ENCODE results near the gene IL15RA.
A peak's percentile ranks its signal among the peaks of the same experiment; 100 is the strongest.
"Not testable (repeated sequence)": the region's sequence is repeated elsewhere in the genome, so short reads cannot be mapped to it uniquely, and the experiment has no call there.

The IL15RA gene

GRCh38 chr10:5968681-5969453 is 8.5 kb downstream of the IL15RA start:
- no peak for DNase-seq

- DNase-seq = no peak
Observed at GRCh38 chr10:5968037-5968680, 9.2 kb downstream of the IL15RA start.

- DNase-seq = no peak
Observed at GRCh38 chr10:5965266-5965665, 12.1 kb downstream of the IL15RA start.

DNA sequence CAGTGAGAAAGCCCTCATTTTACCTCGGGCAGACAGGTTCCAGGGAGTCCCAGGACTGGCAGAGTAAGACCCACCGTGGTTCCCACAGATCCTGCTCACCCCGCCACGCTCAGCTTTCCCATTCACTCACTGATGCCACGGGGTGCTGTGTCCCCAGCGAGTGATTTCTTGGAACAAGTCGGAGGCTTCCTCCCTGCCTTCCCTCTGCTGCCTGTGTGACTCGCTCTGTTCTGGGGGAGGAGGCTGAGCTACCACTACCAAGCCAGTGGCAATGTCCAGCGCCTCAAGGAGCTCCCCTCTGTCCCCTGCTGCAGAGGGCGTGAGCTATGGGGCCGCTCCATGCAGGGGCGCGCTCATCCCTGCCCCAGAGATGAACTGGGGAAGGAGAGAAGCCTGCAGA is 12.6 kb downstream of the IL15RA start:
- DNase-seq = no peak

- no peak for DNase-seq
Observed at GRCh38 chr10:5963591-5963990, 13.8 kb downstream of the IL15RA start.

GRCh38 chr10:5963071-5963470 is 14.3 kb downstream of the IL15RA start:
- DNase-seq = no peak

DNA sequence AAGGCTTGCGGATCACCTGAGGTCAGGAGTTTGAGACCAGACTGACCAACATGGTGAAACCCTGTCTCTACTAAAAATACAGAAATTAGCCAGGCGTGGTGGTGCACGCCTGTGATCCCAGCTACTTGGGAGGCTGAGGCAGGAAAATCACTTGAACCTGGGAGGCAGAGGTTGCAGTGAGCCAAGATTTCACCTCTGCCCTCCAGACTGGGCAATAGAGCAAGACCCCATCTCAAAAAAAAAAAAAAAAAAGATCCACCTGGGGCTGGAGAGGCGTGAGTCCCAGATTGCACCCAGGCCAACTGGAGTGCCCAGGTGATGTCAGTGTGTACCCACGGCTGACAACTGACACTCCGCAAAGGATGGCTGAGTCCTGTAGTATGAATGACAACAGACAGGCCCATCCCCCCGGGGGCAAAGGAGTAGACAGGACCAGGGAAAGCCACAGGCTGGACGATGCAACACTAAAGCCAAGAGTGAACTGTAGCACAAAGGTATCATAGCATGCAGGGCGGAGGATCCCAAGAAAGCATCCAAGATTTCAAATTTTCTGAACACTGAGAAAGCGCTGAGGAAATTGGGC is 14.9 kb downstream of the IL15RA start:
- DNase-seq = not testable (repeated sequence)

DNA sequence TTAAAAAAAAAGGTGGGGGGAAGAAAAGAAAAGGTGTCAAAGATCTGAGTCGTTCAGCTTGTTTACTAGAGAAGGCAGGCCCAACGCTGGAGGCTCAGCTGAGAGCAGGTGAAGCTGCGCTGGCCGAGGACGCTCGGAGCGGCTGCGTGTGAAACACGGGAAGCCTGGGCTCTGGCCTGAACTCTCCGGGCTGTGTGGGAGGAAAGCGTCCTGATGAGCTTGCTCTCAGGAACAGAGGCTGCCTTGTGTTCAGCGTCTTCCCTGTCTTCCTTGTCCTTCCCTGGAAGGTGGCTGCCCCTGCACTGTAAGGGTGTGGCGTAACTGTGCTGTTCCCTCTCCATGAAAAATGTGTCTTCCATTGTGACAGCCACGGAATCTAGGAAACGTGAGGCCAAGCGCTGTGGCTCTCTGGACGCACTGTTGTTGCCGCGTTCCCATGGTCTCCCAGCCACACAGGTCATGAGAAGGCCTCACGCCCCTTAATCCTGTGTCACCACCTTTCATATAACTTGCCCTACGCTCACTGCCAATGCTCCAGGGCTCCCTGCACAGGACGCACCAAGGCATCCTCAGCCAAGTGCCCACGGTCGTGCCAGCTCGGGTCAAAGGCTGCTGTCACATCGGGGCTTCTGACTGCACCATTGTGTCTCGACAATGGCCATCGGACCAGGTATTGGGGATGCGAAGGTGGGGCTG is 15.8 kb downstream of the IL15RA start:
- no peak for DNase-seq

- DNase-seq = not testable (repeated sequence)
Observed at GRCh38 chr10:5960973-5961275, 16.4 kb downstream of the IL15RA start.

DNA sequence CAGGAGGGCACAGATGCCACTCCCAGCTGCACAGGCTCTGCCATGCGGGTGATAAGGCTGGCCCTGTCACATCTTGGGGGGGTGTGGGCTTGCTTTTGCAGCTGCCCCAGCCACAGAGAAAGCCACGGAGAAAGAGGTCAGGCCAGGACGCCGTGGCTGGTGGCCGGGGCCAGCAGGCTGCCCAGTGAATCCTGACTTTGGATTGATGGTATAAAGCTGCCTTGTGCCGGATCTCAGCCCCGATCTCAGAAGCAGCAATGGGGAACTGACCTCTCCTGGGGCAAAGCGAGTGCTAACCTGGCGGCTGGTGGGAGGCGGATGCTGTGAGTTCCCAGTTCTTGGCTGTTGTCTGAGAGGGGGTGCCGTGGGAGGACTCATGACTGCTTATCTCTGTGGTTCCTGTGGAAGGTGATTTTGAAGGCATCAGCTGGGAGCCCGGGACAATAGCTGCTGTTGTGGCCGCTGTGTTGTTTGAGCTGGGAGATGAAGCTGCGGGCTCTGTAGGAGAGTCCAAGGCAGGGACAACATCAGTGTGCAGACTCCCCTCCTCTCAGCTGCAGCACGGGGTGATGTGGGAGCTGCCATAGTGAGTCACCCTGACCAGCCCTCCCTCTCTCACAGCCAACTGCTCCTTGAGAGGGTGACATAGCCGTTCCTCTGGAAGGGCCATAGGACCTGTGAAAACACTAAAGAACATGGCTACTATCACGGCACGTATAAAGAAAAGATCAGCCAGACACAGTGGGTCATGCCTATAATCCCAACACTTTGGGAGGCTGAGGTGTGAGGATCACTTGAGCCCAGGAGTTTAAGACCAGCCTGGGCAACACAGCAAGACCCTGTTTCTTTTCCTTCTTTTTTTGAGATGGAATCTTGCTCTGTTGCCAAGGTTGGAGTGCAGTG is 17.0 kb downstream of the IL15RA start:
- no peak for DNase-seq

- no peak for DNase-seq
Observed at GRCh38 chr10:5959581-5960069, 17.7 kb downstream of the IL15RA start.

DNA sequence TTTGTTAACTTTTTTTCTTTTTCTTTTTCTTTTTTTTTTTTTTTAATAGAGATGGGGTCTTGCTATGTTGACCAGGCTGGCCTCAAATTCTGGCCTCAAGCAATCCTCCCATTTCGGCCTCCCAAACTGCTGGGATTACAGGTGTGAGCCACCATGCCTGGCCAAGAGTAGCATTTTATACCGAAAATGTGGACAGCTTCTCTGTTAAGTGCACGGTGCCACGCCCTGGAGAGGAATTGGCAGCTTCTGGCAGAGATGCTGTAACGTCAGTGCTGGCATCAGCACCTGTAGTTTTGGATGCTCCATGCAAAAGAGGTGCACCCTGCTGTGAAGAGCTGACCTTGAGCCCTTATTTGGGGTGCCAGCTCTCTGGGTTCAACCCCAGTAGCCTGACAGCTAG is 18.2 kb downstream of the IL15RA start:
- DNase-seq = no peak

- no peak for DNase-seq
Observed at GRCh38 chr10:5958675-5959074, 18.7 kb downstream of the IL15RA start.

- DNase-seq = no peak
Observed at GRCh38 chr10:5958077-5958476, 19.3 kb downstream of the IL15RA start.

DNA sequence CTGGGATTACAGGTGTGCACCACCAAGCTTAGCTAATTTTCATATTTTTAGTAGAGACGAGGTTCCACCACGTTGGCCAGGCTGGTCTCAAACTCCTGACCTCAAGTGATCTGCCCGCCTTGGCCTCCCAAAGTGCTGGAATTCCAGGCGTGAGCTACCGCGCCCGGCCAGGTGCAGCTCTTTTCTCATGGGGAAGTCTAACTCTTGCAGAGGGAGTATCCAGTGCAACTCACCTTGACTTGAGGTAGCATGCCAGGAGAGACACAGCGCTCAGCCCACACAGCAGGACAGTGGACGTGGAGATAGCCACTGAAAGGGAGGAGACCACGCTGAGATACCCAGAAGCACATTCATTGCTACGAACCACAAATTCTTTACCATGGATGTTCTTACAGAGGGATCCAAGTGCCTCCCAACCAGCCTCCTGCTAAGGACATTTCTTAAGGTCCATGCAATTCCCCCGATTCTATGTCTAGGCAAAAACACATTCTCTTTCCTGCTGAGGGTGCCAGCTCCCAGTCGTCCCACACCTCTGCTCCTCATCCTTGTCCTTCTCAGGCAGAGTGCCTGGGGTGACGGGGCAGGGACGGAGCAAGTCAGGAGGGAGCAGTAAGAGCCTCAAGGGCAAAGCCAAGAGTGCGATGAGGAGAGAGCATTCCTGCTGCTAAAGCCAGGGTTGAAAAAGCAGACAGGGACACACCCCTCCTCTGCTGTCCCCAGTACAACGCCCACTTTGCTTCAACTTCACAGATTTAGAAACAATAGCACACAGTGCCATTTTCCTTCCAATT is 21.0 kb downstream of the IL15RA start:
- no peak for DNase-seq

- no peak for DNase-seq
Observed at GRCh38 chr10:5953676-5954075, 23.7 kb downstream of the IL15RA start.

DNA sequence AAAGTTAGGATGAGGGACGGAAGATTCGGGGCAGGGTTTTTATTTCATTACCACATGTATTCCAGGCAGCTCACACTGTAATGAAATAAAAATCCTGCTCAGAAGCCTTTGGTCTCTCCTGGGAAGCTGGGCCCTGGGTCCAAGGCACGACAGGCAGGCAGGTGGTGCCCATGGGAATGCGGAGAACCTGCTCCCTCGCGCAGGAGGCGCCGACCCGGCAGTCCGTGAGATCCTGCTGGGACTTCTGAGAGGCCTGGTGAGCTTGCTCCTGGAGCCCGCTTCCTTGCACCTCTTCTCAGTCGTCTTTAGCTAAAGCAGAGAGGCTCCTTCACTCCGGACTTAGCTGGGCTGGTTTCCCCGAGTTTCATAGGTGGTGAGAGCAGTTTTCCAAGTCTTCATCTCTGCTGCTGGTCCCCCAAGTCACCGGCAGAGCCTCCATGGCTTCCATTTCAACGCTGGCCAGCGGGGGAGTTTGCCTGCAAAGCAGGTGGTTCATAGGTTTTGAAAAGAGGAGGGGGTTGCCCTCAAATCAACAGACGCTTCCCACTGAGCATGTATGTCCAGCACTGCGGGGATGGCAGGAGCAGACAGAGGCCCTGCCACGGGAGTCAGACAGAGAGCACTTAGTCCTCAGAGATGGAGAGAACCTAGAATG is 24.5 kb downstream of the IL15RA start:
- no peak for DNase-seq

GRCh38 chr10:5951721-5952407 is 25.5 kb downstream of the IL15RA start:
- DNase-seq = no peak

- DNase-seq = peak in 1 of 2 donors; percentile 42
Observed at GRCh38 chr10:5951167-5951711, 26.1 kb downstream of the IL15RA start.
